ENCODE data around the gene ANKRD6. TPM values are rescaled to one million over a fixed set of nuclear protein-coding genes. Genes with fewer than 3 reads are reported as not detected.

The ANKRD6 gene
- total RNA-seq, 3 donors from 2014 or later = 2.3 to 2.7 (median 2.7) TPM

GRCh38 chr6:89434954-89435353, 2.0 kb downstream of the ANKRD6 start:
- DNase-seq = no peak
- Mint-ChIP-seq H3K27me3 (ENCODE audit: low read depth) (peaks cover 2% of the 10 kb centered on the region), H3K9me3 (no peaks in the 10 kb centered on the region), H3K4me3 (no peak overlapping the region), H3K4me1 (ENCODE audit: low read depth) (peaks cover 23% of the 10 kb centered on the region), H3K36me3 (ENCODE audit: insufficient read depth) (no peaks in the 10 kb centered on the region)
- ATAC-seq = no peak

GRCh38 chr6:89436226-89436625, 3.3 kb downstream of the ANKRD6 start:
- no peaks in the 10 kb centered on the region for H3K36me3 Mint-ChIP-seq (ENCODE audit: insufficient read depth)
- H3K4me3 Mint-ChIP-seq = no peak overlapping the region
- H3K9me3 Mint-ChIP-seq = no peaks in the 10 kb centered on the region
- H3K4me1 Mint-ChIP-seq (ENCODE audit: low read depth) = peaks cover 23% of the 10 kb centered on the region
- DNase-seq (no peak), ATAC-seq (no peak)
- H3K27me3 Mint-ChIP-seq (ENCODE audit: low read depth) = peaks cover 2% of the 10 kb centered on the region

GRCh38 chr6:89438248-89438647, 5.3 kb downstream of the ANKRD6 start:
- no peak for DNase-seq
- peaks cover 15% of the 10 kb centered on the region for H3K4me1 Mint-ChIP-seq (ENCODE audit: low read depth)
- no peaks in the 10 kb centered on the region for H3K9me3 Mint-ChIP-seq
- no peak for ATAC-seq
- H3K4me3 Mint-ChIP-seq = no peak overlapping the region
- H3K36me3 Mint-ChIP-seq (ENCODE audit: insufficient read depth) = no peaks in the 10 kb centered on the region
- peaks cover 2% of the 10 kb centered on the region for H3K27me3 Mint-ChIP-seq (ENCODE audit: low read depth)

GRCh38 chr6:89439014-89439413, 6.1 kb downstream of the ANKRD6 start:
- Mint-ChIP-seq H3K4me1 (ENCODE audit: low read depth) (peaks cover 11% of the 10 kb centered on the region), H3K27me3 (ENCODE audit: low read depth) (no peaks in the 10 kb centered on the region), H3K4me3 (no peak overlapping the region), H3K36me3 (ENCODE audit: insufficient read depth) (no peaks in the 10 kb centered on the region), H3K9me3 (no peaks in the 10 kb centered on the region)
- DNase-seq (no peak), ATAC-seq (no peak)

- Mint-ChIP-seq H3K27me3 (ENCODE audit: low read depth) (no peaks in the 10 kb centered on the region), H3K9me3 (no peaks in the 10 kb centered on the region), H3K4me1 (ENCODE audit: low read depth) (peaks cover 5% of the 10 kb centered on the region), H3K4me3 (no peak overlapping the region), H3K36me3 (ENCODE audit: insufficient read depth) (no peaks in the 10 kb centered on the region)
- ATAC-seq (no peak), DNase-seq (no peak)
Observed at GRCh38 chr6:89440200-89440599, 7.2 kb downstream of the ANKRD6 start.

- no peaks in the 10 kb centered on the region for H3K27me3 Mint-ChIP-seq (ENCODE audit: low read depth)
- no peak overlapping the region for H3K4me3 Mint-ChIP-seq
- no peaks in the 10 kb centered on the region for H3K4me1 Mint-ChIP-seq (ENCODE audit: low read depth)
- DNase-seq = no peak
- H3K36me3 Mint-ChIP-seq (ENCODE audit: insufficient read depth) = no peaks in the 10 kb centered on the region
- H3K9me3 Mint-ChIP-seq = no peaks in the 10 kb centered on the region
- no peak for ATAC-seq
Observed at GRCh38 chr6:89443658-89444057, 10.7 kb downstream of the ANKRD6 start.

- Mint-ChIP-seq H3K4me1 (ENCODE audit: low read depth) (no peaks in the 10 kb centered on the region), H3K9me3 (no peaks in the 10 kb centered on the region), H3K4me3 (no peak overlapping the region), H3K27me3 (ENCODE audit: low read depth) (no peaks in the 10 kb centered on the region), H3K36me3 (ENCODE audit: insufficient read depth) (no peaks in the 10 kb centered on the region)
- DNase-seq = no peak
- ATAC-seq = no peak
Observed at GRCh38 chr6:89449193-89449592, 16.2 kb downstream of the ANKRD6 start.

GRCh38 chr6:89452281-89452680, 19.3 kb downstream of the ANKRD6 start:
- Mint-ChIP-seq H3K27me3 (ENCODE audit: low read depth) (no peaks in the 10 kb centered on the region), H3K36me3 (ENCODE audit: insufficient read depth) (no peaks in the 10 kb centered on the region), H3K4me1 (ENCODE audit: low read depth) (no peaks in the 10 kb centered on the region), H3K4me3 (no peak overlapping the region), H3K9me3 (no peaks in the 10 kb centered on the region)
- ATAC-seq (no peak), DNase-seq (no peak)

GRCh38 chr6:89454300-89454699, 21.3 kb downstream of the ANKRD6 start:
- no peak for ATAC-seq
- Mint-ChIP-seq H3K27me3 (ENCODE audit: low read depth) (no peaks in the 10 kb centered on the region), H3K4me1 (ENCODE audit: low read depth) (no peaks in the 10 kb centered on the region), H3K9me3 (no peaks in the 10 kb centered on the region), H3K36me3 (ENCODE audit: insufficient read depth) (no peaks in the 10 kb centered on the region), H3K4me3 (no peak overlapping the region)
- DNase-seq = no peak

GRCh38 chr6:89458704-89459103, 25.8 kb downstream of the ANKRD6 start:
- ATAC-seq = no peak
- Mint-ChIP-seq H3K4me3 (no peak overlapping the region), H3K9me3 (no peaks in the 10 kb centered on the region), H3K27me3 (ENCODE audit: low read depth) (no peaks in the 10 kb centered on the region), H3K36me3 (ENCODE audit: insufficient read depth) (no peaks in the 10 kb centered on the region), H3K4me1 (ENCODE audit: low read depth) (no peaks in the 10 kb centered on the region)
- no peak for DNase-seq

- no peak overlapping the region for H3K4me3 Mint-ChIP-seq
- no peaks in the 10 kb centered on the region for H3K9me3 Mint-ChIP-seq
- no peaks in the 10 kb centered on the region for H3K36me3 Mint-ChIP-seq (ENCODE audit: insufficient read depth)
- no peaks in the 10 kb centered on the region for H3K4me1 Mint-ChIP-seq (ENCODE audit: low read depth)
- DNase-seq (no peak), ATAC-seq (no peak)
- H3K27me3 Mint-ChIP-seq (ENCODE audit: low read depth) = no peaks in the 10 kb centered on the region
Observed at GRCh38 chr6:89459501-89459900, 26.5 kb downstream of the ANKRD6 start.

GRCh38 chr6:89460713-89461112, 27.8 kb downstream of the ANKRD6 start:
- no peak for DNase-seq
- no peaks in the 10 kb centered on the region for H3K4me1 Mint-ChIP-seq (ENCODE audit: low read depth)

GRCh38 chr6:89462503-89462902, 29.6 kb downstream of the ANKRD6 start:
- Mint-ChIP-seq H3K9me3 (no peaks in the 10 kb centered on the region), H3K27me3 (ENCODE audit: low read depth) (no peaks in the 10 kb centered on the region), H3K36me3 (ENCODE audit: insufficient read depth) (no peaks in the 10 kb centered on the region), H3K4me1 (ENCODE audit: low read depth) (no peaks in the 10 kb centered on the region), H3K4me3 (no peak overlapping the region)
- DNase-seq = no peak
- ATAC-seq = no peak

More at GRCh38 chr6:89460713-89461112, 27.8 kb downstream of the ANKRD6 start:
- Mint-ChIP-seq H3K36me3 (ENCODE audit: insufficient read depth) (no peaks in the 10 kb centered on the region), H3K9me3 (no peaks in the 10 kb centered on the region), H3K27me3 (ENCODE audit: low read depth) (no peaks in the 10 kb centered on the region), H3K4me3 (no peak overlapping the region)
- ATAC-seq = no peak

GRCh38 chr6:89464295-89464694, 31.3 kb downstream of the ANKRD6 start:
- no peaks in the 10 kb centered on the region for H3K36me3 Mint-ChIP-seq (ENCODE audit: insufficient read depth)

GRCh38 chr6:89467437-89467836, 34.5 kb downstream of the ANKRD6 start:
- Mint-ChIP-seq H3K36me3 (ENCODE audit: insufficient read depth) (no peaks in the 10 kb centered on the region), H3K27me3 (ENCODE audit: low read depth) (no peaks in the 10 kb centered on the region), H3K4me1 (ENCODE audit: low read depth) (no peaks in the 10 kb centered on the region), H3K4me3 (no peak overlapping the region), H3K9me3 (no peaks in the 10 kb centered on the region)
- no peak for ATAC-seq
- no peak for DNase-seq

More at GRCh38 chr6:89464295-89464694, 31.3 kb downstream of the ANKRD6 start:
- no peaks in the 10 kb centered on the region for H3K9me3 Mint-ChIP-seq
- H3K4me1 Mint-ChIP-seq (ENCODE audit: low read depth) = no peaks in the 10 kb centered on the region
- DNase-seq (no peak), ATAC-seq (no peak)
- no peak overlapping the region for H3K4me3 Mint-ChIP-seq
- no peaks in the 10 kb centered on the region for H3K27me3 Mint-ChIP-seq (ENCODE audit: low read depth)

GRCh38 chr6:89468998-89469397, 36.0 kb downstream of the ANKRD6 start:
- no peaks in the 10 kb centered on the region for H3K36me3 Mint-ChIP-seq (ENCODE audit: insufficient read depth)
- no peak overlapping the region for H3K4me3 Mint-ChIP-seq
- H3K27me3 Mint-ChIP-seq (ENCODE audit: low read depth) = no peaks in the 10 kb centered on the region
- no peaks in the 10 kb centered on the region for H3K9me3 Mint-ChIP-seq
- H3K4me1 Mint-ChIP-seq (ENCODE audit: low read depth) = peaks cover 3% of the 10 kb centered on the region
- DNase-seq = no peak
- ATAC-seq = no peak

Measured in activated T-cell treated with anti-CD3 and anti-CD28 coated beads, Interleukin-2, amount 50 U/mL, for 4 hours (primary cell).